Central memory CD8-positive, alpha-beta T cell (primary cell): Measurements from ENCODE around the gene PEG3.

Experiments used
- ATAC-seq: fragments of 150-1000 bp; cut with Tn5 transposase; replicated peaks from 2 replicates; pipeline ENCODE4 v1.10.0; 2022; ENCODE audit warnings: mild to moderate bottlenecking, moderate FRiP score, moderate number of reproducible peaks; ENCODE audit not compliant: poor library complexity, severe bottlenecking; ENCODE audit errors: extremely low read depth
- DNase-seq, 2 donors: peaks; one replicate each; pipeline ENCODE4 v3.0.0; 2021; ENCODE audit warnings: low spot score in 2 of 2
- H3K27ac Mint-ChIP-seq: one replicate; pipeline ENCODE4 v1.8.0; 2022; ENCODE audit warnings: low read depth, mild to moderate bottlenecking, moderate library complexity, mixed read lengths
- H3K27me3 Mint-ChIP-seq: one replicate; pipeline ENCODE4 v1.8.0; 2022; ENCODE audit warnings: mixed read lengths
- H3K36me3 Mint-ChIP-seq: one replicate; pipeline ENCODE4 v1.8.0; 2022; ENCODE audit warnings: mild to moderate bottlenecking, moderate library complexity, mixed read lengths; ENCODE audit not compliant: insufficient read depth
- H3K4me1 Mint-ChIP-seq: one replicate; pipeline ENCODE4 v1.8.0; 2022; ENCODE audit warnings: mixed read lengths
- H3K4me3 Mint-ChIP-seq: one replicate; pipeline ENCODE4 v1.8.0; 2022; ENCODE audit warnings: mild to moderate bottlenecking, moderate library complexity, mixed read lengths
- H3K9me3 Mint-ChIP-seq: one replicate; pipeline ENCODE4 v1.8.0; 2022; ENCODE audit warnings: mixed read lengths

The PEG3 gene

GRCh38 chr19:56840451-56841192, at the start of gene PEG3, which contains the start of gene ZIM2:
PEG3 (minus strand) TSS chr19:56840726; CDS start chr19:56824655, 16,071 bp downstream.
ZIM2 (minus strand) TSS chr19:56840726; CDS start chr19:56824277, 16,449 bp downstream.
- Mint-ChIP-seq H3K27ac (no peak within 1 kb of the TSS), H3K4me1 (peaks cover 8% of the 10 kb centered on the region), H3K9me3 (peaks cover 18% of the 10 kb centered on the region), H3K27me3 (peaks cover 7% of the 10 kb centered on the region), H3K4me3 (no peak within 1 kb of the TSS), H3K36me3 (no peaks in the 10 kb centered on the region)
- DNase-seq (no peak), ATAC-seq (no peak)

- H3K27me3 Mint-ChIP-seq = no peaks in the 10 kb centered on the region
- DNase-seq (no peak), ATAC-seq (no peak)
- no peak overlapping the region for H3K27ac Mint-ChIP-seq
- peaks cover 24% of the 10 kb centered on the region for H3K9me3 Mint-ChIP-seq
- H3K4me1 Mint-ChIP-seq = no peaks in the 10 kb centered on the region
- no peaks in the 10 kb centered on the region for H3K36me3 Mint-ChIP-seq
- no peak overlapping the region for H3K4me3 Mint-ChIP-seq
Measured at GRCh38 chr19:56885173-56885985, 44.9 kb upstream of the PEG3 start.

- Mint-ChIP-seq H3K27me3 (no peaks in the 10 kb centered on the region), H3K4me3 (no peak overlapping the region), H3K9me3 (peaks cover 26% of the 10 kb centered on the region), H3K27ac (no peak overlapping the region), H3K4me1 (no peaks in the 10 kb centered on the region), H3K36me3 (no peaks in the 10 kb centered on the region)
- DNase-seq = no peak
- no peak for ATAC-seq
Measured at GRCh38 chr19:56884441-56884840, 43.9 kb upstream of the PEG3 start.

- DNase-seq (no peak), ATAC-seq (no peak)
- H3K27ac Mint-ChIP-seq = no peak overlapping the region
- no peaks in the 10 kb centered on the region for H3K4me1 Mint-ChIP-seq
- H3K4me3 Mint-ChIP-seq = no peak overlapping the region
- H3K36me3 Mint-ChIP-seq = no peaks in the 10 kb centered on the region
- peaks cover 26% of the 10 kb centered on the region for H3K9me3 Mint-ChIP-seq
- H3K27me3 Mint-ChIP-seq = no peaks in the 10 kb centered on the region
Measured at GRCh38 chr19:56880592-56881190, 40.2 kb upstream of the PEG3 start.

GRCh38 chr19:56877069-56877715, 36.7 kb upstream of the PEG3 start:
- no peak overlapping the region for H3K4me3 Mint-ChIP-seq
- DNase-seq = no peak
- no peak overlapping the region for H3K27ac Mint-ChIP-seq
- peaks cover 1% of the 10 kb centered on the region for H3K36me3 Mint-ChIP-seq
- ATAC-seq = no peak
- no peaks in the 10 kb centered on the region for H3K4me1 Mint-ChIP-seq
- no peaks in the 10 kb centered on the region for H3K27me3 Mint-ChIP-seq
- peaks cover 40% of the 10 kb centered on the region for H3K9me3 Mint-ChIP-seq

- DNase-seq (no peak), ATAC-seq (no peak)
- Mint-ChIP-seq H3K36me3 (peaks cover 1% of the 10 kb centered on the region), H3K27ac (no peak overlapping the region), H3K4me3 (no peak overlapping the region), H3K9me3 (peaks cover 37% of the 10 kb centered on the region), H3K27me3 (no peaks in the 10 kb centered on the region), H3K4me1 (no peaks in the 10 kb centered on the region)
Measured at GRCh38 chr19:56875717-56876116, 35.2 kb upstream of the PEG3 start.

GRCh38 chr19:56874530-56874929, 34.0 kb upstream of the PEG3 start:
- H3K4me1 Mint-ChIP-seq = no peaks in the 10 kb centered on the region

GRCh38 chr19:56873493-56873892, 33.0 kb upstream of the PEG3 start:
- DNase-seq (no peak), ATAC-seq (no peak)
- peaks cover 41% of the 10 kb centered on the region for H3K9me3 Mint-ChIP-seq
- no peaks in the 10 kb centered on the region for H3K4me1 Mint-ChIP-seq
- peaks cover 1% of the 10 kb centered on the region for H3K36me3 Mint-ChIP-seq
- no peaks in the 10 kb centered on the region for H3K27me3 Mint-ChIP-seq
- H3K4me3 Mint-ChIP-seq = no peak overlapping the region
- no peak overlapping the region for H3K27ac Mint-ChIP-seq

More at GRCh38 chr19:56874530-56874929, 34.0 kb upstream of the PEG3 start:
- Mint-ChIP-seq H3K27ac (no peak overlapping the region), H3K36me3 (peaks cover 1% of the 10 kb centered on the region), H3K27me3 (no peaks in the 10 kb centered on the region), H3K9me3 (peaks cover 41% of the 10 kb centered on the region), H3K4me3 (no peak overlapping the region)
- ATAC-seq = no peak
- DNase-seq = no peak

GRCh38 chr19:56869886-56870285, 29.4 kb upstream of the PEG3 start:
- Mint-ChIP-seq H3K27me3 (no peaks in the 10 kb centered on the region), H3K27ac (no peak overlapping the region), H3K4me1 (no peaks in the 10 kb centered on the region), H3K4me3 (no peak overlapping the region), H3K36me3 (peaks cover 1% of the 10 kb centered on the region), H3K9me3 (peaks cover 40% of the 10 kb centered on the region)
- no peak for ATAC-seq
- DNase-seq = no peak

- ATAC-seq (no peak), DNase-seq (no peak)
- Mint-ChIP-seq H3K4me1 (no peaks in the 10 kb centered on the region), H3K27me3 (no peaks in the 10 kb centered on the region), H3K27ac (no peak overlapping the region), H3K4me3 (no peak overlapping the region), H3K36me3 (no peaks in the 10 kb centered on the region), H3K9me3 (peaks cover 30% of the 10 kb centered on the region)
Measured at GRCh38 chr19:56868446-56868845, 27.9 kb upstream of the PEG3 start.

GRCh38 chr19:56866538-56866937, 26.0 kb upstream of the PEG3 start:
- H3K27me3 Mint-ChIP-seq = no peaks in the 10 kb centered on the region
- no peak overlapping the region for H3K4me3 Mint-ChIP-seq
- DNase-seq (no peak), ATAC-seq (no peak)
- no peak overlapping the region for H3K27ac Mint-ChIP-seq
- peaks cover 26% of the 10 kb centered on the region for H3K9me3 Mint-ChIP-seq
- no peaks in the 10 kb centered on the region for H3K36me3 Mint-ChIP-seq
- H3K4me1 Mint-ChIP-seq = no peaks in the 10 kb centered on the region

- Mint-ChIP-seq H3K4me3 (no peak overlapping the region), H3K9me3 (peaks cover 12% of the 10 kb centered on the region), H3K27me3 (no peaks in the 10 kb centered on the region), H3K4me1 (no peaks in the 10 kb centered on the region), H3K27ac (no peak overlapping the region), H3K36me3 (no peaks in the 10 kb centered on the region)
- DNase-seq (no peak), ATAC-seq (no peak)
Measured at GRCh38 chr19:56864443-56865125, 24.1 kb upstream of the PEG3 start.
